ENCODE results near the gene EPB41L4B. TPM values are rescaled to one million over a fixed set of nuclear protein-coding genes. Genes with fewer than 3 reads are reported as not detected.

EPB41L4B gene
- total and polyA plus RNA-seq, 5 donors = 11.2 to 39.2 (median 23.3) TPM

GRCh38 chr9:109181284-109181683 is 139.6 kb downstream of the EPB41L4B start:
- Histone ChIP-seq H3K9me3 (ENCODE audit: control insufficient read depth, low read length) (no peaks in the 10 kb centered on the region), H3K27ac (ENCODE audit: low read length) (no peak overlapping the region), H3K4me3 (ENCODE audit: low read length) (no peak overlapping the region), H3K4me1 (ENCODE audit: control insufficient read depth, insufficient read depth, low read length) (no peaks in the 10 kb centered on the region), H3K27me3 (ENCODE audit: control insufficient read depth, insufficient read depth) (no peaks in the 10 kb centered on the region)
- intact Hi-C loops (cut with DNase I) = loop anchor here in 1 of 4 donors (5.0 kb wide), 1 partner anchor 141 kb away; the partner anchor contains the start of gene EPB41L4B
- no peak for DNase-seq
- 88% methylated on average over 1 of the region's 1 CpG for WGBS
- ATAC-seq = no peak

- no peak overlapping the region for H3K4me3 ChIP-seq (ENCODE audit: low read length)
- H3K27ac ChIP-seq (ENCODE audit: low read length) = no peak overlapping the region
- H3K27me3 ChIP-seq (ENCODE audit: control insufficient read depth, insufficient read depth) = no peaks in the 10 kb centered on the region
- intact Hi-C loops (cut with DNase I) = loop anchor here in 1 of 4 donors (5.0 kb wide), 1 partner anchor 142 kb away; the partner anchor contains the start of gene EPB41L4B
- ATAC-seq (peak; percentile 41 to 68), DNase-seq (peak; percentile 25 to 73 (median 71))
- 60% methylated on average over 9 of the region's 9 CpGs for WGBS
- H3K9me3 ChIP-seq (ENCODE audit: control insufficient read depth, low read length) = no peaks in the 10 kb centered on the region
- no peaks in the 10 kb centered on the region for H3K4me1 ChIP-seq (ENCODE audit: control insufficient read depth, insufficient read depth, low read length)
Measured at GRCh38 chr9:109179801-109180523, 140.9 kb downstream of the EPB41L4B start.

DNA sequence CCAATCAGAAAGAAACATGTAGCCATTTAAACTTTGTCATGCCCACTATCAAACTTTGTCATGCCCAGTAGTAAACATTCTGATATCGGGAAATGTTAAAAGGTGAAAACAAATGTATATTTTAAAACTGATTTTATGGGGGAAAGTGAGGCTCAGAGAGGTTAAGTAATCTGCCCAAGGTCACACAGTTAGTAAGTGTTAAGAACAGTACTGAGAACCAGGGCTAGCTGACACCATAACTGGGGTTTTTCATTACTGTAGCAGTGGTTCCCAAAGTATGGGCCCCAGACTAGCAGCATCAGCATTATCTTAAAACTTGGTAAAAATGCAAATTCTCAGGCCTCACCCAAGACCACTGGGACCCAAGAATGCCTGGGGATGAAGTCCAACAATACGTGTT is 143.9 kb downstream of the EPB41L4B start:
- Histone ChIP-seq H3K4me3 (ENCODE audit: low read length) (no peak overlapping the region), H3K27me3 (ENCODE audit: control insufficient read depth, insufficient read depth) (no peaks in the 10 kb centered on the region), H3K9me3 (ENCODE audit: control insufficient read depth, low read length) (no peaks in the 10 kb centered on the region), H3K4me1 (ENCODE audit: control insufficient read depth, insufficient read depth, low read length) (no peaks in the 10 kb centered on the region), H3K27ac (ENCODE audit: low read length) (no peak overlapping the region)
- intact Hi-C loops (cut with DNase I) = no loop called here
- no peak for DNase-seq
- 88% methylated on average over 2 of the region's 2 CpGs for WGBS
- ATAC-seq = no peak

- intact Hi-C loops (cut with DNase I) = no loop called here
- H3K27me3 ChIP-seq (ENCODE audit: control insufficient read depth, insufficient read depth) = no peaks in the 10 kb centered on the region
- DNase-seq (no peak), ATAC-seq (no peak)
- H3K27ac ChIP-seq (ENCODE audit: low read length) = no peak overlapping the region
- 81% methylated on average over 8 of the region's 8 CpGs for WGBS
- no peaks in the 10 kb centered on the region for H3K4me1 ChIP-seq (ENCODE audit: control insufficient read depth, insufficient read depth, low read length)
- H3K9me3 ChIP-seq (ENCODE audit: control insufficient read depth, low read length) = no peaks in the 10 kb centered on the region
- H3K4me3 ChIP-seq (ENCODE audit: low read length) = no peak overlapping the region
Measured at GRCh38 chr9:109176386-109176785, 144.5 kb downstream of the EPB41L4B start.

DNA sequence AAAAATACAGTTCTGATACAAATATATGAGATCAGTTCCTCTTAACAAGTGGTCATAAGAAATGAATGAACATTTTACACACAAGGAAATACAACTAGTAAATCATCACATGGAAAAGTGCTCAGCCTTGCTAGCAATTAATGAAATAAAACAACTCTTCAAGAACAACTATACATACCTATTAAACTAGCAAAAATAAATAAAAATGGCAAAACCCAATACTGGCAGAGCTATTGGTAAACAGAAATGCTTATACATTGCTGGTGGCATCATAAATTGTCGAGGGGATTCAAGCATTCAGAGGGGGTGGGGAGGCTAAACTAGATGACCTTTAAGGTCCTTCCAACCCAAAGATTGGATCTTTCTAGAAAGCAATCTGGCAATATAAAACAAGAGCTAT is 147.9 kb downstream of the EPB41L4B start:
- WGBS = 73% methylated on average over 1 of the region's 1 CpG
- H3K27me3 ChIP-seq (ENCODE audit: control insufficient read depth, insufficient read depth) = no peaks in the 10 kb centered on the region
- intact Hi-C loops (cut with DNase I) = no loop called here
- no peak for DNase-seq
- H3K9me3 ChIP-seq (ENCODE audit: control insufficient read depth, low read length) = no peaks in the 10 kb centered on the region
- no peak overlapping the region for H3K4me3 ChIP-seq (ENCODE audit: low read length)
- no peaks in the 10 kb centered on the region for H3K4me1 ChIP-seq (ENCODE audit: control insufficient read depth, insufficient read depth, low read length)
- H3K27ac ChIP-seq (ENCODE audit: low read length) = no peak overlapping the region
- ATAC-seq = no peak

- H3K4me3 ChIP-seq (ENCODE audit: low read length) = no peak overlapping the region
- whole genome bisulfite sequencing = 54% methylated on average over 3 of the region's 3 CpGs
- DNase-seq (no peak), ATAC-seq (no peak)
- H3K27me3 ChIP-seq (ENCODE audit: control insufficient read depth, insufficient read depth) = no peaks in the 10 kb centered on the region
- H3K4me1 ChIP-seq (ENCODE audit: control insufficient read depth, insufficient read depth, low read length) = no peaks in the 10 kb centered on the region
- no peak overlapping the region for H3K27ac ChIP-seq (ENCODE audit: low read length)
- intact Hi-C loops (cut with DNase I) = no loop called here
- no peaks in the 10 kb centered on the region for H3K9me3 ChIP-seq (ENCODE audit: control insufficient read depth, low read length)
Measured at GRCh38 chr9:109171926-109172325, 148.9 kb downstream of the EPB41L4B start.

DNA sequence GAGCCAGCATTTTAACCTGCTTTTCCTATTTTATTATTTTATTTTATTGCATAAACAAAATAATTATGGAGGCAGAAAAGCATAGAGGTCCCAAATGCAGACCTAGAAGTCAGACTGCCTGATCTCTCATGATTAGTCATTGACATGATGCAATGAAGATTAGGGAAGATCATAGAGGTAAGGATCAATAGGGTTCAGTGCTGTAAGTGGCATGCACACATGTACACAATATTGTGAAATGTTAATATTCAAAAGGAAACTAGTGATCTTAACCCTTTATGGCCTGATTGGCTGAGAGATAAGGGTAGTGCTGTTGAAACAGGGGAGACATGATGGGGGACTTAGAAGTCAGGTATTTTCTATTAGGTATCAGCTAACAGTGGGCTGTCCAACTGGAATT is 152.7 kb downstream of the EPB41L4B start:
- Histone ChIP-seq H3K27me3 (ENCODE audit: control insufficient read depth, insufficient read depth) (no peaks in the 10 kb centered on the region), H3K9me3 (ENCODE audit: control insufficient read depth, low read length) (no peaks in the 10 kb centered on the region), H3K4me1 (ENCODE audit: control insufficient read depth, insufficient read depth, low read length) (no peaks in the 10 kb centered on the region), H3K27ac (ENCODE audit: low read length) (no peak overlapping the region), H3K4me3 (ENCODE audit: low read length) (no peak overlapping the region)
- ATAC-seq = no peak
- no peak for DNase-seq
- intact Hi-C loops (cut with DNase I) = no loop called here

- no peaks in the 10 kb centered on the region for H3K4me1 ChIP-seq (ENCODE audit: control insufficient read depth, insufficient read depth, low read length)
- H3K27ac ChIP-seq (ENCODE audit: low read length) = no peak overlapping the region
- ATAC-seq (no peak), DNase-seq (no peak)
- intact Hi-C loops (cut with DNase I) = no loop called here
- no peak overlapping the region for H3K4me3 ChIP-seq (ENCODE audit: low read length)
- no peaks in the 10 kb centered on the region for H3K9me3 ChIP-seq (ENCODE audit: control insufficient read depth, low read length)
- H3K27me3 ChIP-seq (ENCODE audit: control insufficient read depth, insufficient read depth) = no peaks in the 10 kb centered on the region
- WGBS = 93% methylated on average over 5 of the region's 5 CpGs
Measured at GRCh38 chr9:109167716-109168115, 153.1 kb downstream of the EPB41L4B start.

- H3K9me3 ChIP-seq (ENCODE audit: control insufficient read depth, low read length) = no peaks in the 10 kb centered on the region
- 6% methylated on average over 82 of the region's 86 CpGs for WGBS
- H3K27ac ChIP-seq (ENCODE audit: low read length) = no peak within 1 kb of the TSS
- intact Hi-C loops (cut with DNase I) = no loop called here
- H3K4me1 ChIP-seq (ENCODE audit: control insufficient read depth, insufficient read depth, low read length) = no peaks in the 10 kb centered on the region
- no peaks in the 10 kb centered on the region for H3K27me3 ChIP-seq (ENCODE audit: control insufficient read depth, insufficient read depth)
- ATAC-seq (peak; percentile 40 to 63), DNase-seq (no peak)
- H3K4me3 ChIP-seq (ENCODE audit: low read length) = peak within 1 kb of the TSS; percentile 64
Measured at GRCh38 chr9:109166771-109167601, 153.9 kb downstream of the EPB41L4B start, which contains the start of gene FRRS1L. TSS of gene FRRS1L (minus strand) at chr9:109167249. CDS start at chr9:109167138, 111 bp downstream.

GRCh38 chr9:109166171-109166770 is 154.6 kb downstream of the EPB41L4B start:
- DNase-seq = no peak
- H3K9me3 ChIP-seq (ENCODE audit: control insufficient read depth, low read length) = no peaks in the 10 kb centered on the region
- ATAC-seq = peak; percentile 11 to 16
- no peak overlapping the region for H3K27ac ChIP-seq (ENCODE audit: low read length)
- intact Hi-C loops (cut with DNase I) = no loop called here
- H3K4me3 ChIP-seq (ENCODE audit: low read length) = peak overlapping the region; percentile 64
- no peaks in the 10 kb centered on the region for H3K4me1 ChIP-seq (ENCODE audit: control insufficient read depth, insufficient read depth, low read length)
- WGBS = 81% methylated on average over 16 of the region's 16 CpGs
- no peaks in the 10 kb centered on the region for H3K27me3 ChIP-seq (ENCODE audit: control insufficient read depth, insufficient read depth)

DNA sequence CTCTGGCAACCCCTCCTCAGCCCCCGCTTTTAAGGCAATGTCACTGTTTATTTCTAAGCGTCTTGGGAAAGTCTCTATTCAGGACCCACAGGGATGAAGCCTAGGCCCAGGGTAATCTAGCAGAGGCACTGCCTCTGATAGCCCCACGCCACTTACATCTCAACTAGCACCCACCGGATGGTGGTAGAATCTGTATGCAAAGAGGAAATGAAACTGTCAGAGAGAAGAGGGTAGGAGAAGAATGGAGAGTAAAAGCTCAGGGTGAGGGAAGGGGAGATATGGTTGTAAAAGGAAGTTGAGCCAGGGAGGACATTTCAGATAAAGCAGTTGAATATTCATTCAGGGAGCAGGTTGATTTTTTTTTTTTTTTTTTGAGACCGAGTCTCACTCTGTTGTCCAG is 156.8 kb downstream of the EPB41L4B start:
- WGBS = 80% methylated on average over 5 of the region's 5 CpGs
- DNase-seq = no peak
- H3K4me1 ChIP-seq (ENCODE audit: control insufficient read depth, insufficient read depth, low read length) = no peaks in the 10 kb centered on the region

More for the DNA sequence above, 156.8 kb downstream of the EPB41L4B start:
- intact Hi-C loops (cut with DNase I) = no loop called here
- Histone ChIP-seq H3K27me3 (ENCODE audit: control insufficient read depth, insufficient read depth) (no peaks in the 10 kb centered on the region), H3K9me3 (ENCODE audit: control insufficient read depth, low read length) (no peaks in the 10 kb centered on the region), H3K4me3 (ENCODE audit: low read length) (no peak overlapping the region), H3K27ac (ENCODE audit: low read length) (no peak overlapping the region)
- no peak for ATAC-seq

Data from right cardiac atrium (tissue), 5 donors.